HEK293 (cell line): ENCODE results near the gene CDK16.

Experiments used
- CTCF ChIA-PET: fragments of 350-600 bp; formaldehyde crosslinking; extraction: SDS; loops from one replicate; lab custom pipeline; 2021; ENCODE audit warnings: antibody characterized with exemption; lab: Yijun Ruan, JAX
- POLR2A ChIA-PET: fragments of 300-600 bp; formaldehyde crosslinking; extraction: SDS; loops from one replicate; lab custom pipeline; 2020; ENCODE audit warnings: antibody characterized with exemption, inconsistent platforms; lab: Yijun Ruan, JAX
- H3K27ac ChIP-seq: fragments of 200-500 bp; sonication (Bioruptor generic); 2 replicates; pipeline ENCODE4 v1.5.1; 2014; ENCODE audit warnings: low read depth, low read length, control low read depth, inconsistent platforms; ENCODE audit errors: extremely low read depth
- H3K36me3 ChIP-seq, 2 experiments: fragments of 200-500 bp in 1 of 2; sonication (Bioruptor generic) in 1 of 2; 1 replicate in 1 of 2; 2 replicates in 1 of 2; pipeline ENCODE4 v1.5.1; 2014 to 2017; ENCODE audit warnings: inconsistent platforms in 2 of 2, low read length in 2 of 2; ENCODE audit not compliant: control insufficient read depth in 2 of 2, insufficient read depth in 1 of 2
- H3K4me1 ChIP-seq: fragments of 200-500 bp; sonication (Bioruptor generic); 2 replicates; pipeline ENCODE4 v1.5.1; 2014; ENCODE audit warnings: mild to moderate bottlenecking, low read length, inconsistent platforms; ENCODE audit not compliant: control insufficient read depth, insufficient read depth
- H3K4me3 ChIP-seq: 2 replicates; pipeline ENCODE4 v1.5.1; 2011; ENCODE audit warnings: low read depth, mild to moderate bottlenecking, control low read depth, low read length, moderate library complexity
- H3K9me3 ChIP-seq: fragments of 200-500 bp; sonication (Bioruptor generic); 2 replicates; pipeline ENCODE4 v1.5.1; 2014; ENCODE audit warnings: low read depth, low read length, inconsistent platforms; ENCODE audit not compliant: control insufficient read depth, insufficient read depth
- GLI2 ChIP-seq: fragments of 450-650 bp; formaldehyde crosslinking; IDR thresholded peaks from 2 replicates; pipeline ENCODE4; 2017; ENCODE audit warnings: missing biosample characterization, missing genetic modification characterization, low read depth, borderline replicate concordance
- GLIS1 ChIP-seq: fragments of 450-650 bp; formaldehyde crosslinking; IDR thresholded peaks from 2 replicates; pipeline ENCODE4 v1.5.1; 2016; ENCODE audit warnings: missing biosample characterization, missing genetic modification characterization
- GLIS2 ChIP-seq: fragments of 450-650 bp; formaldehyde crosslinking; IDR thresholded peaks from 2 replicates; pipeline ENCODE4 v1.5.1; 2016; ENCODE audit warnings: missing biosample characterization, missing genetic modification characterization
- KLF1 ChIP-seq: fragments of 450-650 bp; formaldehyde crosslinking; IDR thresholded peaks from 2 replicates; pipeline ENCODE4 v1.5.1; 2016; ENCODE audit warnings: missing biosample characterization, missing genetic modification characterization
- KLF7 ChIP-seq: fragments of 450-650 bp; formaldehyde crosslinking; IDR thresholded peaks from 2 replicates; pipeline ENCODE4 v1.5.1; 2016; ENCODE audit warnings: missing biosample characterization, missing genetic modification characterization, borderline replicate concordance
- KLF8 ChIP-seq: fragments of 450-650 bp; formaldehyde crosslinking; IDR thresholded peaks from 2 replicates; pipeline ENCODE4 v1.5.1; 2016; ENCODE audit warnings: missing biosample characterization, missing genetic modification characterization
- ZBTB20 ChIP-seq: fragments of 450-650 bp; formaldehyde crosslinking; IDR thresholded peaks from 2 replicates; pipeline ENCODE4 v1.5.1; 2016; ENCODE audit warnings: missing biosample characterization, missing genetic modification characterization
- ZBTB6 ChIP-seq: fragments of 450-650 bp; formaldehyde crosslinking; IDR thresholded peaks from 2 replicates; pipeline ENCODE4 v1.5.1; 2017; ENCODE audit warnings: missing biosample characterization, missing genetic modification characterization
- ZBTB8A ChIP-seq: fragments of 450-650 bp; formaldehyde crosslinking; IDR thresholded peaks from 2 replicates; pipeline ENCODE4 v1.5.1; 2016; ENCODE audit warnings: missing biosample characterization, missing genetic modification characterization
- ZNF146 ChIP-seq: fragments of 450-650 bp; formaldehyde crosslinking; IDR thresholded peaks from 2 replicates; pipeline ENCODE4 v1.5.1; 2016; ENCODE audit warnings: missing biosample characterization, missing genetic modification characterization
- ZNF174 ChIP-seq: fragments of 450-650 bp; formaldehyde crosslinking; IDR thresholded peaks from 2 replicates; pipeline ENCODE4 v1.5.0; 2017; ENCODE audit warnings: missing biosample characterization, mild to moderate bottlenecking, missing genetic modification characterization
- ZNF335 ChIP-seq: fragments of 450-650 bp; formaldehyde crosslinking; conservative IDR thresholded peaks from 2 replicates; pipeline ENCODE4 v1.5.1; 2016; ENCODE audit warnings: missing biosample characterization, missing genetic modification characterization
- ZNF391 ChIP-seq: fragments of 450-650 bp; formaldehyde crosslinking; IDR thresholded peaks from 2 replicates; pipeline ENCODE4 v1.5.1; 2016; ENCODE audit warnings: low read depth, missing biosample characterization, missing genetic modification characterization, borderline replicate concordance
- ZNF670 ChIP-seq: fragments of 450-650 bp; formaldehyde crosslinking; IDR thresholded peaks from 2 replicates; pipeline ENCODE4 v1.5.1; 2016; ENCODE audit warnings: missing biosample characterization, missing genetic modification characterization, low read depth
- ZNF791 ChIP-seq: fragments of 450-650 bp; formaldehyde crosslinking; IDR thresholded peaks from 2 replicates; pipeline ENCODE4 v1.5.1; 2016; ENCODE audit warnings: missing biosample characterization, missing genetic modification characterization
- ZSCAN16 ChIP-seq: fragments of 450-650 bp; formaldehyde crosslinking; IDR thresholded peaks from 2 replicates; pipeline ENCODE4 v1.5.1; 2016; ENCODE audit warnings: missing biosample characterization, missing genetic modification characterization
- ZSCAN30 ChIP-seq: fragments of 450-650 bp; IDR thresholded peaks from 2 replicates; pipeline ENCODE4 v1.5.1; 2018; ENCODE audit warnings: missing biosample characterization, mild to moderate bottlenecking, missing genetic modification characterization, moderate library complexity
- TF ChIP-seq, protein P1 (sequence below): fragments of 450-650 bp; formaldehyde crosslinking; IDR thresholded peaks from 2 replicates; pipeline ENCODE4 v1.5.1; 2016; ENCODE audit warnings: missing biosample characterization, missing genetic modification characterization
- TF ChIP-seq, protein P2 (sequence below): fragments of 450-650 bp; formaldehyde crosslinking; IDR thresholded peaks from 2 replicates; pipeline ENCODE4 v1.5.1; 2017; ENCODE audit warnings: missing biosample characterization, missing genetic modification characterization

CDK16 gene

DNA sequence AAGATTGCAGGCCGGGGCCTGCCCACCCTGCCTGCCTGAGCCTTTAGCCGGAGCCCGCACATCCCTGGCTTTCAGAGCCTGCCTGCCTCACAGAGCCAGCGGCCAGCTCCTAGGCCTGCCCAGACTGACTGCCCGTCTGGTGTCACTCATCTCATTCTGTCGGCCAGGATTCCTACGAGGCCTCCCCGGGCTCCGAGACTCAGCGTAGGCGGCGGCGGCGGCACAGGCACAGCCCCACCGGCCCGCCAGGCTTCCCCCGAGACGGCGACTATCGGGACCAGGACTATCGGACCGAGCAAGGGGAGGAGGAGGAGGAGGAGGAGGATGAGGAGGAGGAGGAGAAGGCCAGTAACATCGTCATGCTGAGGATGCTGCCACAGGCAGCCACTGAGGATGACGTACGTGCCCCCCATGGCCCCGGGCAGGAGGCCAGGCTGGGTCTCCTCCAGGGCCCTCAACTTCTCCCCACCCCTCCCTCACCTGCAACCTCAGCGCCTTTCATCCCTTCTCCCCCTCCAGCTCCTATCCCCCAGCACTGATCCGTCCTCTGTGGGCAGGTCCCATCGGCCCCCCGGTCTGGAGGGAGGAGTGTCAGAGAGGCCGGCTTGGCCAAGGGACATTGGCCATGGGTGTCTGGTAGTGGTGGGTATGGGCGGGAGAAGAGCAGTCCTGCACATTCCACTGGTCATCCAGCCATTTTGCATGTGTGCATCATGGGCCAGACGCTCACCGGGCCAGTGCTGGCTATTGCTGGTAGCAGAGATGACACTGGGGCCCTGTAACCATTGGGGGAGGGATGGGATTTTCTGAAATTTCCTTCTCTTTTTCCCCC lies 47.4 kb upstream of the CDK16 start:
- TF ChIP-seq GLIS2 (tag by site-specific recombination) (peak; percentile 21; the same call in 1 of the 2 replicates), KLF1 (tag by site-specific recombination) (no peak)
- Histone ChIP-seq H3K36me3 (peaks cover 3 to 76% of the 10 kb centered on the region in 2 experiments; a peak in 2 of 3 replicates), H3K4me1 (no peaks in the 10 kb centered on the region), H3K27ac (no peak overlapping the region), H3K9me3 (no peaks in the 10 kb centered on the region), H3K4me3 (no peak overlapping the region)
- ChIA-PET CTCF (interaction anchor here (0.5 to 0.7 kb wide), 3 partner anchors 141 to 579 kb away, joined by 3 to 5 read pairs (median 4); no protein-coding TSS in a partner anchor), POLR2A (no interaction called here)

DNA sequence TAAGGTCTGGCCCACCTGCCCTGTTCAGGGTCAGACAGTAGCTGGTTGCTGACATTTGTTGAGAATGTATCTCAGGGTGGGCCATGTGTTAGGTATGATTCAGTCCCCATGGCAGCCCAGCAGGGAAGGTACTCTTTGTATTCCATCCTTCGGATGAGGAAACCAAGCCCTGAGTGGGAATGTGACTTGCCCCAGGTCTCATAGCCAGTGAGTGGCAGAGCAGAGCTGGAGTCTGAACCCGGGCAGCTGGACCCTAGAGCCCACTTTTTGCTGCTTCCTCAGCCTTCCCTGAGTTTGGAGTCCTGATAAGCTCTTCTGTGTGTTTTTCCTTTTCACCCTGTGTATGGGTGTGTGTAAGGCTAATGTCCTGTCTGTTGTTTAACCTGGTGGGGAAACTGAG lies 46.5 kb upstream of the CDK16 start:
- no peaks in the 10 kb centered on the region for H3K4me1 ChIP-seq
- POLR2A ChIA-PET = no interaction called here
- H3K9me3 ChIP-seq = no peaks in the 10 kb centered on the region
- no peak overlapping the region for H3K27ac ChIP-seq
- no peak for TF ChIP-seq KLF8 (tag by site-specific recombination)
- TF ChIP-seq GLI2 (tag by site-specific recombination) = no peak
- TF ChIP-seq GLIS1 (tag by site-specific recombination) = no peak
- no peak for TF ChIP-seq ZNF174 (tag by site-specific recombination)
- no peak for TF ChIP-seq ZBTB6
- TF ChIP-seq ZBTB20 (tag by site-specific recombination) = no peak
- no peak for TF ChIP-seq KLF1 (tag by site-specific recombination)
- no peak for TF ChIP-seq ZBTB8A (tag by site-specific recombination)
- TF ChIP-seq ZNF335 (tag by site-specific recombination) = no peak
- no peak for TF ChIP-seq ZSCAN16 (tag by site-specific recombination)
- no peak for TF ChIP-seq KLF7 (tag by site-specific recombination)
- TF ChIP-seq ZNF670 (tag by site-specific recombination) = no peak
- TF ChIP-seq, protein P1, sequence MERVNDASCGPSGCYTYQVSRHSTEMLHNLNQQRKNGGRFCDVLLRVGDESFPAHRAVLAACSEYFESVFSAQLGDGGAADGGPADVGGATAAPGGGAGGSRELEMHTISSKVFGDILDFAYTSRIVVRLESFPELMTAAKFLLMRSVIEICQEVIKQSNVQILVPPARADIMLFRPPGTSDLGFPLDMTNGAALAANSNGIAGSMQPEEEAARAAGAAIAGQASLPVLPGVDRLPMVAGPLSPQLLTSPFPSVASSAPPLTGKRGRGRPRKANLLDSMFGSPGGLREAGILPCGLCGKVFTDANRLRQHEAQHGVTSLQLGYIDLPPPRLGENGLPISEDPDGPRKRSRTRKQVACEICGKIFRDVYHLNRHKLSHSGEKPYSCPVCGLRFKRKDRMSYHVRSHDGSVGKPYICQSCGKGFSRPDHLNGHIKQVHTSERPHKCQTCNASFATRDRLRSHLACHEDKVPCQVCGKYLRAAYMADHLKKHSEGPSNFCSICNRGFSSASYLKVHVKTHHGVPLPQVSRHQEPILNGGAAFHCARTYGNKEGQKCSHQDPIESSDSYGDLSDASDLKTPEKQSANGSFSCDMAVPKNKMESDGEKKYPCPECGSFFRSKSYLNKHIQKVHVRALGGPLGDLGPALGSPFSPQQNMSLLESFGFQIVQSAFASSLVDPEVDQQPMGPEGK (tag by site-specific recombination) = no peak
- no peak for TF ChIP-seq ZNF146 (tag by site-specific recombination)
- TF ChIP-seq ZNF391 (tag by site-specific recombination) = no peak
- no peak for TF ChIP-seq ZSCAN30
- no peak for TF ChIP-seq ZNF791 (tag by site-specific recombination)
- TF ChIP-seq, protein P2, sequence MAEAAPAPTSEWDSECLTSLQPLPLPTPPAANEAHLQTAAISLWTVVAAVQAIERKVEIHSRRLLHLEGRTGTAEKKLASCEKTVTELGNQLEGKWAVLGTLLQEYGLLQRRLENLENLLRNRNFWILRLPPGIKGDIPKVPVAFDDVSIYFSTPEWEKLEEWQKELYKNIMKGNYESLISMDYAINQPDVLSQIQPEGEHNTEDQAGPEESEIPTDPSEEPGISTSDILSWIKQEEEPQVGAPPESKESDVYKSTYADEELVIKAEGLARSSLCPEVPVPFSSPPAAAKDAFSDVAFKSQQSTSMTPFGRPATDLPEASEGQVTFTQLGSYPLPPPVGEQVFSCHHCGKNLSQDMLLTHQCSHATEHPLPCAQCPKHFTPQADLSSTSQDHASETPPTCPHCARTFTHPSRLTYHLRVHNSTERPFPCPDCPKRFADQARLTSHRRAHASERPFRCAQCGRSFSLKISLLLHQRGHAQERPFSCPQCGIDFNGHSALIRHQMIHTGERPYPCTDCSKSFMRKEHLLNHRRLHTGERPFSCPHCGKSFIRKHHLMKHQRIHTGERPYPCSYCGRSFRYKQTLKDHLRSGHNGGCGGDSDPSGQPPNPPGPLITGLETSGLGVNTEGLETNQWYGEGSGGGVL (tag by site-specific recombination) = no peak
- TF ChIP-seq, all 188 proteins: peak for 0
- H3K36me3 ChIP-seq = peaks cover 7 to 86% of the 10 kb centered on the region in 2 experiments; a peak in 2 of 3 replicates
- no peak overlapping the region for H3K4me3 ChIP-seq
- CTCF ChIA-PET = no interaction called here
